Stimulated activated naive CD4-positive, alpha-beta T cell (primary cell): ENCODE results near the gene LRRC43.
A peak's percentile ranks its signal among the peaks of the same experiment; 100 is the strongest.

ENCODE experiments used
- DNase-seq, 6 experiments: peaks; one replicate each; lab custom pipeline; 2025; lab: John Stamatoyannopoulos, UW

Gene LRRC43

GRCh38 chr12:122225683-122226365 lies 42.9 kb downstream of the LRRC43 start, which contains the start of gene DIABLO:
Gene DIABLO, minus strand, starts transcription at chr12:122226052. Its CDS starts 38 bp downstream, at chr12:122226014.
- peak; percentile 98 to 100 (median 100) for DNase-seq

- DNase-seq, result no peak
Observed at GRCh38 chr12:122226366-122227125, 43.6 kb downstream of the LRRC43 start.

- no peak for DNase-seq
Observed at GRCh38 chr12:122227341-122227740, 44.4 kb downstream of the LRRC43 start.

- no peak for DNase-seq
Observed at GRCh38 chr12:122228092-122228491, 45.2 kb downstream of the LRRC43 start.

GRCh38 chr12:122230798-122231197 lies 47.9 kb downstream of the LRRC43 start:
- DNase-seq, result no peak

- no peak for DNase-seq
Observed at GRCh38 chr12:122232691-122233090, 49.8 kb downstream of the LRRC43 start.

- no peak for DNase-seq
Observed at GRCh38 chr12:122235741-122236140, 52.8 kb downstream of the LRRC43 start.

- no peak for DNase-seq
Observed at GRCh38 chr12:122238861-122239260, 55.9 kb downstream of the LRRC43 start.

GRCh38 chr12:122243965-122244364 lies 61.0 kb downstream of the LRRC43 start:
- DNase-seq, result no peak

- peak in 3 of 6 experiments; percentile 53 to 71 (median 61) for DNase-seq
Observed at GRCh38 chr12:122244565-122245371, 61.8 kb downstream of the LRRC43 start.

GRCh38 chr12:122245553-122245952 lies 62.6 kb downstream of the LRRC43 start:
- DNase-seq, result no peak

GRCh38 chr12:122250047-122250446 lies 67.1 kb downstream of the LRRC43 start:
- DNase-seq, result no peak

GRCh38 chr12:122250536-122250935 lies 67.6 kb downstream of the LRRC43 start:
- DNase-seq, result no peak
